HG02973 (cell line): ENCODE data around the gene ADAM22.

Experiments
- ATAC-seq: cut with Tn5 transposase; IDR thresholded peaks from one replicate; pipeline ENCODE4 v1.9.1; 2021; ENCODE audit warnings: moderate library complexity; ENCODE audit not compliant: unreplicated experiment

Gene ADAM22

DNA sequence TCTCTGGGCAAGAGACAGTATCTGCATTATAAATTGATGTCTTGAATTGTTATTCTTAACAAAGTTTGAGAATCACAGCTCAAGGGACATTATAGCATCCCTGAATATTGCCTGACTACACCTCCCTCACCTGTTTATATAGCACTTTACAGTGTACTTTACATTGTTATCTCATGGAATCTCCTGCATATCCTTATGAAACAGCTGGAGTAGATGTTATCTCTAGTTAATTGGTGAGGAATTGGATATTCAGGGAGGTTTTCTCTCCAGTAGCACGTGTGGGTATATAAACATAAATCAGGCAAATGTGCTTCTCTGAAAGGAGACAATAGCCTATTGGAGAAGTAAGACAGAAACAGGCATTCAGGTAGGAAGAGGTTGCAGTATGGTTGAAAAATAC is 168.6 kb downstream of the ADAM22 start:
- no peak for ATAC-seq

DNA sequence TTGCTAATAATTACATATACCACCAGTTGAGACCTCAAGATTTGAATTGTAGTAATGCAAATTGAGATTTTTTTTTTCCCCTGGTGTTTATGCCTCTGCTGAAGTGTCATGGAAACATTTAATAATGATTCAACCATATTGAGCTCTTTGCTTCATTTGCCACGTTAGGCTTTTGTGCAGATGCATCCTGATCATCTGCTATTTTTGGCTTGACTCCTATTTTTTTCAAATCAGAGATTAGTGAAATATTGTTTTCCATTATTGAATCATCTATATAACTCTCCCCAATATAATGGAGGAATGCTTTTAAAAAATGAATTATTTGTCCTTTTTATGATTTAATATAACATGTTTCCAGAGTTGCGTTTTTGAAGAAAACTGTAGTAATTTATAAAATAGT is 170.7 kb downstream of the ADAM22 start:
- ATAC-seq, result no peak

DNA sequence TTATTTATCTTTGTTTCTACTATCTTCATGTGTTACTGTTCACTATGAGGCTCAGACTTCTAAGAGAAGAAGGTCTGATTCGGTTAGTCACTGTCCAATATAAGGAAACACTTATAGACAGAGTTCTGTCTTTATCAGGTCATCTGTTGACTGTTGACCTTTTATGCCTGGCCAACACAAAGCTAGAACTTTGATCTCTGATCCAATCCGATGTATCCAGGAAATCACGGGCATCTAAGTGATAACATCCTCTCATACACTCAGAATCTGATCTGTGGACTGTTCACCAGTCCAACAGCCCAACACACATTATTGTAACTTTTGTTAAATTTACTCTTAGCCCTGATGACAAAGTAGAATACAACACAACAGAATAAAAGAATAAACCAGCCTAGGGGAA is 171.2 kb downstream of the ADAM22 start:
- ATAC-seq, result no peak

- no peak for ATAC-seq
Observed at GRCh38 chr7:88106434-88106833, 172.4 kb downstream of the ADAM22 start.

- ATAC-seq, result no peak
Observed at GRCh38 chr7:88109612-88110011, 175.6 kb downstream of the ADAM22 start.

GRCh38 chr7:88111140-88111743 is 177.2 kb downstream of the ADAM22 start:
- peak; percentile 73 for ATAC-seq

DNA sequence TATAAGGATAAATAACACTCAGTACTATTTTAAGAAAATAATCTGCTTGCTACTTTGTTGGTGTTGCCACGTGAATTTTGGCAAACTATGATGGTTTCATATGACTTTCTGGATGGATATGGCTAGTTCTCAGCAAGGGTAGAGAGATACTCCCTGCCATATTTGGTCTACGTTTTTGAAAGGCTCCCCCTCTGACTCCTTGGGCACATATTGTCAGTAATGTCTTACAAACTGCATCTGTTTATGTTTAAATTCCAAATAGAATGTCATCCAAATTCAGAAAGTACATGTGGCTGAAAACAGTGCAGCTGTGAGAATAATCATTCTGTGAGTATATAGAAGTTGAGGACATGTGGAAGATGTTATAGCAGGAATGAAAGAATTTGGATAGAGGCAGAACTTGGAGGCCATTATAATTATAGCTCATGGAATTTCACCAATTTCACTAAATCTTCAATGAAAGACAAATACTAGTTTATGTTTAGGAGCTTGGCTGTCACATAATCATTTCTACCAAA is 178.0 kb downstream of the ADAM22 start:
- no peak for ATAC-seq

DNA sequence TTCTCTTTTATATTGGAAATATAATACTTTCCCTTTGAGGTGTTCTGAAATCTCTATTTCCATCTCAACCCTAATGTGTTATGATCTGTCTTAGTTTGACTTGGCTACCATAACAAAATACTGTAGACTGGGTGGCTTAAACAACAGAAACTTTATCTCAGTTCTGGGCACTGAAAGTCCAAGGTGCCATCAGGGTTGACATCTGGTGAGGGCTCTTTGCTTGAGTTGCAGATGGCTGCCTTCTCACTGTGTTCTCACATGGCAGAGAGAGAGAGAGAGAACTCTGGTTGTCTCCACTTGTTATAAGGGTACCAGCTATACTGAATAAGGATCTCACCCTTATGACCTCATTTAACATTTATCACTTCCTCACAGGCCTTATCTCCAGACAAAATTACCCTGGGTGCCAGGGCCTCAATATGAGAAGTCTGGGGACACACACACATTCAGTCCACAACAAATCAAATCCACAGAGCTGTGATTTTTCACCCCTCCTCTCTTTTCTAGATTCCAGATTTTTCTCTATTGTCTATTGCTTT is 181.3 kb downstream of the ADAM22 start:
- ATAC-seq, result no peak

GRCh38 chr7:88115816-88116215 is 181.8 kb downstream of the ADAM22 start:
- ATAC-seq, result no peak

DNA sequence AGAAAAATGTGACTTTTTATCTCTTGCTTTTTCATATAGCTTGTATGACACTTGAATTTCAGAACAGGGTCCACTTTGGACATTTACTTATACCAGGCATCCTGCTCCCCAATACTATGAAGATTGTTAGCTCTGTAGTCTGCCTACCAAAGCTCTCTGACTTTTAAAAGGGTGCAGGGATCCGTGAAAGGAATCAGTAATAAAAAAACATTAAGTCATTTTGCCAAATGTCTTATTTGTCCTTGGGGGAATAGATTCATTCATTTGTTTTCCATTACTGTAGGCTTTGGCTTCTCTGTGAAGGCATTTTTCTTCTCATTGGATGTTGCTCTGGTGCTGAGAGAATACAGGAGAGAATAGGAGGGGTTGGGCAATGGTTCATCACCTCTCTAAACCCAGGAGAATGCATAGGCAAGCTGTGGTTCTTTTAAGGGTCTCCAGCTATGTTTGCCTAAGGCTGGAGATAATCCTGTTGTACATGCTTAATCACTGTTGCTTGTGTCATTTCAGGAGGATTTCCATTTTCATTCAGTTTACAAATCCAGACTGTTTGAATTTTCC is 182.3 kb downstream of the ADAM22 start:
- ATAC-seq, result no peak

DNA sequence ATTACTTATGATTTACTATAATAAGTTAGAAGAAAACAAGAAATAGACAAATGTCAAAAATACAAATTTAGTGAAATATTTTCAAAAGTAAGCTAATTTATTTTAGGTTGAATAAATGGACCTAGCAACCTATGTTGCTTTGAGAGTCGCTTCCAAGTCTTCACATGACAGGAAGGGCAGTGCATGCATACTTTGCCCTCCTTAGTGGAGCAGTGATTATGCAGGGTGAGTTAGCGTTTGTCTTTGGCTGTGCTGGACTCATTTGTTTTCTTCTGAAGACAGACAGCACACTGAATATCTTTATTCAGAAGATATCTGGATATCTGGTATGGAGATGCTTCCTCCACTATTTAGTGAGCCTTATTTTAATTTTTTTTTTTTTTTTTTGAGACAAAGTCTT is 183.3 kb downstream of the ADAM22 start:
- no peak for ATAC-seq

DNA sequence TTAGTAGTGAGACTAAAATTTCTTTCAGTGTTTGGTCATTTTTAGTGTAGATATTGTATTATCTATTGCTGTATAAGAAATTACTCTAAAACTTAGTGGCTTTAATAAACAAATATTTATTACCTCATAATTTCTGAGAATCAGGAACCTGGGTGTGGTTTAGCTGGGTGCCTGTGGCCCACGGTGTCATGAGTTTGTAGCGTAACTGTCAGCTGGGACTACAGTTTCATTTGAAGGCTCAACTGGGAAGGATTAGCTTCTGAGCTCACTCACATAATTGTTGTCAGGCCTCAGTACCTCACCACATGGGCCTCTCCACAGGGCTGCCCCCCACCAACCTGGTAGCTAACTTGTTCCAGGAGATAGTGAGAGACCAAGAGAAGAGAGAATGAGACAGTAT is 187.3 kb downstream of the ADAM22 start:
- no peak for ATAC-seq

GRCh38 chr7:88127637-88128290 is 193.7 kb downstream of the ADAM22 start:
- ATAC-seq, result no peak

DNA sequence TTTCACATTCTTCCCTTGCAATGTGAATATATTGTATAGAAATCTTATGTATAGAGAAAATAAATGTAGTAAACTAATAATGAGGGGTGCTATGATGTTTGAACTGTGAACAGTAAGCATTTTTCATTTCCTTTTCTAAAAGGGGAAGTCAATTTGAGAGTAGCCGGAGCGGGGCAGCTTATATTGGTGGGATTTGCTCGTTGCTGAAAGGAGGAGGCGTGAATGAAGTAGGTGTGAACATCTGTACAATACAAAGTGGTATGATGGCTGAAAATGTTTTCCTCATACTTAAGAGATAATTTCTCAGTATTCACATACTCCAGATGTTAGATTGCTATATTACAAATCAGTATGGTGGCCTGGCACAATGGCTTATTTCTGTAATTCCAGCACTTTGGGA is 198.7 kb downstream of the ADAM22 start:
- ATAC-seq, result peak; percentile 71

DNA sequence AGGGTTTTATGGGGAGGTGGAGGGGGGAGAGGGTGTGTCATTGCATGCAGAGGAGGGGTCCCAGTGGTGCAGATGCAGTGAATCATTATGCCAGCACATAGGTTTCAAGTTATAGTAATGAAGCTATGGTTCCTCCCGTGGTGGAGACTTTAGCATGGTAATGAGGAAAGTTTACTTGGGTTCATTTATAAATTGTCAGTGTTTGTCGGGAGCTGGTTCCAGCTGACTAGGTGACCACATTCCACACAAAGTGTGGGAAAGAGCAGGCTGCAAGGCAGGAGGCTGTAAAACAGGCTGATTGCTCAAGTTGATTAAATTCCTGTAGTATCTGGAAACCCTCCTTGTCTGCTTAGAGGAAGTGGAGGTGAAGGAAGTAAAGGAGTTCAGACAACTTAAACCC is 206.9 kb downstream of the ADAM22 start:
- ATAC-seq, result no peak

DNA sequence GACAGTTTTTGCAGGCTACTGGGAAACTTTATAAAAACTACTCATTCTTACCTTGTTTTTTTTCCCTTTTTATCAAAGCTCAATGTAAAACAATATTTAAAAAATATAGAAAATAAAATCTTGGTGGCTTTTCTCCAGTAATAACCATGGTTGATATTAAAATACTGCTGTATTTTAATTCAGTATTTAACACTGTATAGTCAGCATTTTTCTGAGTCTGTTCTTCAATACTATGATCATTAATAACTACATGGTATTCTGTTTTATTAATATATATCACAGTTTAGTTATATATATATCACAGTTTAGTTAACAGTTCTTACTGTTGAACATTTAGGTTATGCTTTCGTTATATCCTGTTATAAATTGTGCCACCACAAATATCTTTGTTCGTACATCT is 207.4 kb downstream of the ADAM22 start:
- ATAC-seq, result no peak

- no peak for ATAC-seq
Observed at GRCh38 chr7:88141953-88142352, 207.9 kb downstream of the ADAM22 start.

GRCh38 chr7:88146616-88147015 is 212.6 kb downstream of the ADAM22 start:
- no peak for ATAC-seq

- ATAC-seq, result no peak
Observed at GRCh38 chr7:88147341-88147740, 213.3 kb downstream of the ADAM22 start.

GRCh38 chr7:88147949-88148348 is 213.9 kb downstream of the ADAM22 start:
- no peak for ATAC-seq

- ATAC-seq, result no peak
Observed at GRCh38 chr7:88150033-88150432, 216.0 kb downstream of the ADAM22 start.

- no peak for ATAC-seq
Observed at GRCh38 chr7:88151119-88151790, 217.2 kb downstream of the ADAM22 start.
